ENCODE measurements around the gene CACNA1A.

The CACNA1A gene

DNA sequence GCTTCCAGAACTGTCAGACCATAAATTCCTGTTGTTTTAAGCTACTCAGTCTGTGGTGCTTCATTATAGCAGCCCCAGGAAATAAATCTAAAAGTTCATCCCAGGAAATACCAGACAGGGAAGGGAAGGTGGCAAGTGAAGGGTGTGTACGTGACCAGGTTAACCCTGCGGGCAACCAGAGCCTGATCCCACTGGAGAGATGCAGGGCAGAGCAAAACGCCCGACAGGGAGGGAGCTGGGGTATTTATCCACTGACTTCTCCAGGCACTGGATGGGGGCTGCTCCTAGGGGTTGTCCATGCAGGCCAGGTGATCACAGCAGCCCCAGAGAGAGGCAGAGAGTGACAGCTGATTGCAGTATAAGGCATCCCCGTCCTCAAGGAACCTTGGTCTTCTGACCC lies 150.9 kb downstream of the CACNA1A start:
- Histone ChIP-seq H3K4me1 (ENCODE audit: insufficient read depth, low read length) (no peaks in the 10 kb centered on the region), H3K27ac (ENCODE audit: low read length) (no peak overlapping the region), H3K9ac (ENCODE audit: low read depth, low read length) (no peak overlapping the region), H3K27me3 (ENCODE audit: insufficient read depth, low read length) (no peaks in the 10 kb centered on the region), H3K4me3 (ENCODE audit: low read length) (no peak overlapping the region), H3K36me3 (ENCODE audit: insufficient read depth, low read depth, low read length) (peaks cover 10% of the 10 kb centered on the region; the same call in 1 of the 2 replicates), H3K9me3 (ENCODE audit: insufficient read depth, low read depth, low read length) (peaks cover 2% of the 10 kb centered on the region)

DNA sequence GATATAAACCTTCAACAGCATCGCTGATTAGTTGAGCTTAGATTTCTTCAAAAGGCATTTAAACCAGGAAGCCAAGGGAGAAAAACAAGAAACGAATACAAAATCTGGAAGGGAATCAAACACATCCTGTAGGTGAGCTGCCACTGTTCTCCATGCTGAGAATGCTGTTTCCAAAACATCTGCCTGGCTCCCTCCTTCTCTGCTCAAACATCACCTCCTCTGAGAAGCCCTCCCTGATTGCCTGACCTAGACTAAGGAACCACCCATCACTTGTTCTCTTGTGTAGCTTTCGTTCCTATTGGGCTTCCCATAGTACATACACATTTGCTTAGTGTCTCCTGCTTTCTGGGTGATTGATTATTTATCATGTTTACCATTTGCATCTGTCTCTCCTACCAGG lies 152.7 kb downstream of the CACNA1A start:
- Histone ChIP-seq H3K9me3 (ENCODE audit: insufficient read depth, low read depth, low read length) (peaks cover 7% of the 10 kb centered on the region), H3K27me3 (ENCODE audit: insufficient read depth, low read length) (no peaks in the 10 kb centered on the region)

DNA sequence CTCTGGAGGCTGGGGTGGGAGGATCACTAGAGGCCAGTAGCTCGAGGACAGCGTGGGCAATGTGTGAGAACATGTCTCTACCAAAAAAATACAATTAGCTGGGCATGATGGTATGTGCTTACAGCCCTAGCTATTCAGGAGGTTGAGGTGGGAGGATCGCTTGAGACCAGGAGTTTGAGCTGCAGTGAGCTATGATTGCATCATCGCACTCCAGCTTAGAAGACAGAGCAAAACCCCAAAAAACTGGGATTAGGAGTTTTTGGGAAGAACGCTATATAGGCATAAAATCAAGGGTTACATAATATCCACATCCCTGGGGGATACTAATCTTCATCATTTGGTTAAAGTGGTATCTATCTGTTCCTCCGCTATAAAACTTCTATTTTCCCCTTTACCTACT lies 155.5 kb downstream of the CACNA1A start:
- Histone ChIP-seq H3K9me3 (ENCODE audit: insufficient read depth, low read depth, low read length) (peaks cover 7% of the 10 kb centered on the region), H3K27ac (ENCODE audit: low read length) (no peak overlapping the region), H3K4me1 (ENCODE audit: insufficient read depth, low read length) (no peaks in the 10 kb centered on the region), H3K9ac (ENCODE audit: low read depth, low read length) (no peak overlapping the region), H3K4me3 (ENCODE audit: low read length) (no peak overlapping the region), H3K36me3 (ENCODE audit: insufficient read depth, low read depth, low read length) (peaks cover 5% of the 10 kb centered on the region; the same call in 1 of the 2 replicates), H3K27me3 (ENCODE audit: insufficient read depth, low read length) (no peaks in the 10 kb centered on the region)

More for the DNA sequence above, 152.7 kb downstream of the CACNA1A start:
- H3K4me3 ChIP-seq (ENCODE audit: low read length) = no peak overlapping the region
- no peaks in the 10 kb centered on the region for H3K4me1 ChIP-seq (ENCODE audit: insufficient read depth, low read length)
- no peak overlapping the region for H3K27ac ChIP-seq (ENCODE audit: low read length)
- H3K36me3 ChIP-seq (ENCODE audit: insufficient read depth, low read depth, low read length) = peaks cover 10% of the 10 kb centered on the region; the same call in 1 of the 2 replicates
- no peak overlapping the region for H3K9ac ChIP-seq (ENCODE audit: low read depth, low read length)

DNA sequence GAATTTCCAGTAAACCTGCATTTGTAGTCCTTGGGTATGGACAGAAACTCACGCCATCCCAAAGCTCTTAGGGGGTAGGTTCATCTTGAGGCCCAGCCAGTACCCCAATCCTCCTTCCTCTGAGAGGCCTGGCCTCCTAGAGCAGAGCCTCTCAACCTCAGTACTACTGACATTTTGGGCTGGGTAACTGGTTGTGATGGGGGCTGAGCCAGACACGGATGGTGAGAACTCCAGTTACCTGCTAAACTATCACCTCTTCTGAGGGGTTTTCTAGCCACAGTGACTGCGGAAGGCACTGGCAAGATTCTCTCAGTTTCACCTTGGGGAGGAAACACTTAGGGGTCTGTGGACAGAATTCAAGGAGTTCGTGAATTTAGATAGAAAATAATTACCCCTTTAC lies 156.2 kb downstream of the CACNA1A start:
- no peak overlapping the region for H3K27ac ChIP-seq (ENCODE audit: low read length)
- H3K4me3 ChIP-seq (ENCODE audit: low read length) = no peak overlapping the region
- H3K27me3 ChIP-seq (ENCODE audit: insufficient read depth, low read length) = no peaks in the 10 kb centered on the region
- H3K9ac ChIP-seq (ENCODE audit: low read depth, low read length) = no peak overlapping the region
- peaks cover 7% of the 10 kb centered on the region for H3K9me3 ChIP-seq (ENCODE audit: insufficient read depth, low read depth, low read length)
- H3K4me1 ChIP-seq (ENCODE audit: insufficient read depth, low read length) = no peaks in the 10 kb centered on the region
- H3K36me3 ChIP-seq (ENCODE audit: insufficient read depth, low read depth, low read length) = peaks cover 5% of the 10 kb centered on the region; the same call in 1 of the 2 replicates

DNA sequence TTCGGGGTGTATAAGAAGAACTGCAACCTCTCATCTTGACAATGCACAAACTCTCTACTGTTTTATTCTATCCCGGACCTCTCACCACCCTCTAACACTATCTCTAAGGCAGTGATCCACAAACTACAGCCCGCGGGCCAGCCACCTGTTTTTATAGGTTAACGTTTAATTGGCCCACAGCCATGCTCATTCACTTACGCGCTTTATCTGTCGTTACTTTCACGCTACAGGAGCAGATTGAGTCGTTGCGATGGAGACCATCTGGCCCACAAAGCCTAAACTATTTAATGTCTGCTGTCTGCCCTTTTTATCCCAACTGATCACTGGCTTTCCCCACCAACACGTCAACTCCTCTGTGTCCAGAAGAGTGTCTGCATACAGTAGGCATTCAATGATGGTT lies 158.9 kb downstream of the CACNA1A start:
- H3K27ac ChIP-seq (ENCODE audit: low read length) = no peak overlapping the region
- H3K36me3 ChIP-seq (ENCODE audit: insufficient read depth, low read depth, low read length) = peaks cover 5% of the 10 kb centered on the region; the same call in 1 of the 2 replicates
- peaks cover 7% of the 10 kb centered on the region for H3K9me3 ChIP-seq (ENCODE audit: insufficient read depth, low read depth, low read length)
- H3K27me3 ChIP-seq (ENCODE audit: insufficient read depth, low read length) = no peaks in the 10 kb centered on the region
- no peak overlapping the region for H3K9ac ChIP-seq (ENCODE audit: low read depth, low read length)
- H3K4me3 ChIP-seq (ENCODE audit: low read length) = no peak overlapping the region
- H3K4me1 ChIP-seq (ENCODE audit: insufficient read depth, low read length) = no peaks in the 10 kb centered on the region

DNA sequence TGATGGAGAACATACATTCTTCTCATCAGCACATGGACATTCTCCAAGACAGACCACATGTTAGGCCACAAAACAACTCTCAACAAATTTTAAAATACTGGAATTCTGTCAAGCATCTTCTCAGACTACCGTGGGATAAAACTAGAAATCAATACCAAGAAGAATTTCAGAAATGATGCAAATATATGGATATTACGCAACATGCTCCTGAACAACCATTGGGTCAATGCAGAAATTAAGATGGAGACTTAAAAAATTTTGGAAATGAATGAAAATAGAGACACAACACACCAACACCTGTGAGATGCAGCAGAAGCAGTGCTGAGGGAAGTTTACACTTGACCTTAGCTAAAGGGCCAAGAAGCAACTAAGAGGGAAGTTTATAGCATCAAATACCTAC lies 162.8 kb downstream of the CACNA1A start:
- no peaks in the 10 kb centered on the region; the same call in 1 of the 2 replicates for H3K4me1 ChIP-seq (ENCODE audit: insufficient read depth, low read length)
- no peak overlapping the region for H3K4me3 ChIP-seq (ENCODE audit: low read length)
- H3K9ac ChIP-seq (ENCODE audit: low read depth, low read length) = no peak overlapping the region
- H3K27me3 ChIP-seq (ENCODE audit: insufficient read depth, low read length) = no peaks in the 10 kb centered on the region
- no peak overlapping the region for H3K27ac ChIP-seq (ENCODE audit: low read length)
- H3K9me3 ChIP-seq (ENCODE audit: insufficient read depth, low read depth, low read length) = no peaks in the 10 kb centered on the region
- H3K36me3 ChIP-seq (ENCODE audit: insufficient read depth, low read depth, low read length) = no peaks in the 10 kb centered on the region

DNA sequence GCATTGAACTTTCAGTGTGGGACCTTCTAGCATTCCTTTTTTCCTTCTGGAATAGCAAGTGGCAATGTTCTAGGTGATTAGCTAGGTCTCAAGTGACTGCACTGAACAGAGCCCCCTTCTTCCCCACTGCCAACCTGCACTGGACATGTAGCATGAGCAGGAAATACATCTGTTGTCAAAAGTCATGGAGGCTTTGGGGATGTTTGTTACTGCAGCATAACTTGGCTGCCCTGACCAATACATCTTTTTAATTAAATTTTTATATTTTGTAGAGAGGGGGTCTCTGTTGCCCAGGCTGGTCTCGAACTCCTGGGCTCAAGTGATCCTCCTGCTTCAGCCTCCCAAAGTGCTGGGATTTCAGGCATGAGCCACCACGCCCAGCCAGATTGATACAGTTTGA lies 163.6 kb downstream of the CACNA1A start:
- no peaks in the 10 kb centered on the region; the same call in 1 of the 2 replicates for H3K4me1 ChIP-seq (ENCODE audit: insufficient read depth, low read length)
- no peak overlapping the region for H3K9ac ChIP-seq (ENCODE audit: low read depth, low read length)
- no peaks in the 10 kb centered on the region for H3K36me3 ChIP-seq (ENCODE audit: insufficient read depth, low read depth, low read length)
- no peaks in the 10 kb centered on the region for H3K27me3 ChIP-seq (ENCODE audit: insufficient read depth, low read length)
- H3K27ac ChIP-seq (ENCODE audit: low read length) = no peak overlapping the region
- H3K4me3 ChIP-seq (ENCODE audit: low read length) = no peak overlapping the region
- no peaks in the 10 kb centered on the region for H3K9me3 ChIP-seq (ENCODE audit: insufficient read depth, low read depth, low read length)

DNA sequence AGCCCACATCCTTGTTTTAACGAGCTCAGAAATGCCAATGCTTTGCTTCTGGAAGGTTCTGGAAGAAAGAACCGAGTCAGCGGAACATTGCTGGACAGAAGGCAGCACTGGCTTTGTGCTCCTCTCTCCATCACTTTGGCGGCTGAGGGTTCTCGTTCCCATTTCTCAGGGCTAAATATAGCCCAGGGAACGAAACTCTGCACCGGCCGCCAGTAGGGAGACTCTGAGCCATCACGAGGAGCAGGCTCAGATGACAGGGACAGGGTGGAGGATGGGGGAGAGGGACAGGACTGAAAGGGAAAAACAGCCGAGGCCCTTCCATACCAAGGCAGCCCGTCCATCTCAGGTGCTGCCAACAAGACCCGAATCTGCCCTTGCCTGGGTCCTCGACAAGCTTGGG lies 166.4 kb downstream of the CACNA1A start:
- Histone ChIP-seq H3K9me3 (ENCODE audit: insufficient read depth, low read depth, low read length) (no peaks in the 10 kb centered on the region), H3K36me3 (ENCODE audit: insufficient read depth, low read depth, low read length) (no peaks in the 10 kb centered on the region), H3K27me3 (ENCODE audit: insufficient read depth, low read length) (no peaks in the 10 kb centered on the region), H3K27ac (ENCODE audit: low read length) (no peak overlapping the region), H3K9ac (ENCODE audit: low read depth, low read length) (no peak overlapping the region), H3K4me1 (ENCODE audit: insufficient read depth, low read length) (no peaks in the 10 kb centered on the region; the same call in 1 of the 2 replicates), H3K4me3 (ENCODE audit: low read length) (no peak overlapping the region)

DNA sequence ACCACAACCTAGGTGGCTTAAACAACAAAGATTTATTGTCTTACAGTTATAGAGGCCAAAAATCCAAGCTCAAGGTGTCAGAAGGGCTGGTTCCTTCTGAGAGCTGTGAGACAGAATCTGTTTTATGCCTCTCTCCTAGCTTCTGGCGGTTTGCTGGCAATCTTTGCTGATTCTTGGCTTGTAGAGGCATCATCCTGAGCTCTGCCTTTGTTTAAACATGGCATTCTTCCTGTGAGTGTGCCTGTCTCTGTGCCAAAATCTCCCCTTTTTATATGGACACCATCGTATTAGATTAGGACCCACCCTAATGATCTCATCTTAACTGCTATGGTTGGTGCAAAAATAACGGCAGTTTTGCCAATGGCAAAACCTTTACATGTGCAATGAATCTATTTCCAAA lies 169.1 kb downstream of the CACNA1A start:
- H3K4me3 ChIP-seq (ENCODE audit: low read length) = no peak overlapping the region
- H3K27ac ChIP-seq (ENCODE audit: low read length) = no peak overlapping the region
- H3K36me3 ChIP-seq (ENCODE audit: insufficient read depth, low read depth, low read length) = peaks cover 8% of the 10 kb centered on the region; the same call in 1 of the 2 replicates
- H3K4me1 ChIP-seq (ENCODE audit: insufficient read depth, low read length) = no peaks in the 10 kb centered on the region; the same call in 1 of the 2 replicates
- no peaks in the 10 kb centered on the region for H3K27me3 ChIP-seq (ENCODE audit: insufficient read depth, low read length)
- H3K9ac ChIP-seq (ENCODE audit: low read depth, low read length) = no peak overlapping the region
- no peaks in the 10 kb centered on the region for H3K9me3 ChIP-seq (ENCODE audit: insufficient read depth, low read depth, low read length)

DNA sequence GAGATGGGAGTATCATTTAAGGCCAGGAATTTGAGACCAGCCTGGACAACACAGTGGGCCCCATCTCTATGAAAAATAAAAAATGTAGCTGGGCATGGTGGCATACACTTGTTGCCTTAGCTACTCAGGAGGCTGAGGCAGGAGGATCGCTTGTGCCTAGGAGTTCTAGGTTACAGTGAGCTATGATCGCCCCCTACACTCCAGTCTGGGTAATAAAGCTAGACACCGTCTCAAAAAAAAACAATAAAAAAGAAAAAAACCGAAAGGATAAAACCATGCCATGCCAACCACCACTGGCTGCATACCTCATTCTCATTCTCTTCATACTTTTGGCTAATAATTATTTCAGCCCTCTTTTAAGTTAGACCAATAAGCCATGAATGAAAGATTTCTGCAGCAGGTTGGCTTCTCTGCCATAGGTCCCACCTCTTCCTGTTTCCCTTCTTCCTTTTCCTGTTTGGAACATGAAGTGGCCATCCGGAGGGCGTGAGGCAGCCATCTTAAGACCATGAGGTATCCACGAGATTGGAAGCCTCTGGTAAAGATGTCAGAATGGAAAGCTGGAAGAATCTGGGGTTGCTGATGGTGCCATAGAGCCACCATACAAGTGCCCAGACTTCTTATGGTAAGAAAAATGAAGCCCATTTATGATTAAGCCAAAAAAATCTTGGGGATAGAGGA lies 171.3 kb downstream of the CACNA1A start:
- H3K36me3 ChIP-seq (ENCODE audit: insufficient read depth, low read depth, low read length) = peaks cover 8% of the 10 kb centered on the region; the same call in 1 of the 2 replicates
- H3K9me3 ChIP-seq (ENCODE audit: insufficient read depth, low read depth, low read length) = no peaks in the 10 kb centered on the region
- H3K27ac ChIP-seq (ENCODE audit: low read length) = no peak overlapping the region
- no peak overlapping the region for H3K4me3 ChIP-seq (ENCODE audit: low read length)
- no peaks in the 10 kb centered on the region for H3K27me3 ChIP-seq (ENCODE audit: insufficient read depth, low read length)
- H3K4me1 ChIP-seq (ENCODE audit: insufficient read depth, low read length) = no peaks in the 10 kb centered on the region; the same call in 1 of the 2 replicates
- H3K9ac ChIP-seq (ENCODE audit: low read depth, low read length) = no peak overlapping the region

DNA sequence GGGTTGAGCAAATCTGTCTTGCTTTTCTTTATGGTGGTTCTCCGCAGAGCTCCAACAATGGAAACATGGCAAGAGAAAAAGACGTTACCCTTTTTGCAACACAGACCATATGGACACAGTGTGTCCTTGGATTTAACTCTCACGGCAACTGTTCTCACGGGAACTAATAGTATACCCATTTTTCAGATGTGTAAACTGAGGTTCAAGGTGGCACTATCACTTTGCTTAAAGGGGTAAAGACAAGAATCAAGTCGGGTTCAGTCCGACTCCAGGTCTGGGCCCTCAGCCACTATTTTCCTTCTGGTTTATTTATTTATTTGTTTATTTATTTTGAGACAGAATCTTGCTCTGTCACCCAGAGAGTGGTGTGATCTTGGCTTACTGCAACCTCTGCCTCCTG lies 176.0 kb downstream of the CACNA1A start:
- Histone ChIP-seq H3K27ac (ENCODE audit: low read length) (no peak overlapping the region), H3K27me3 (ENCODE audit: insufficient read depth, low read length) (no peaks in the 10 kb centered on the region), H3K4me1 (ENCODE audit: insufficient read depth, low read length) (no peaks in the 10 kb centered on the region), H3K4me3 (ENCODE audit: low read length) (no peak overlapping the region), H3K9ac (ENCODE audit: low read depth, low read length) (no peak overlapping the region), H3K36me3 (ENCODE audit: insufficient read depth, low read depth, low read length) (peaks cover 8% of the 10 kb centered on the region; the same call in 1 of the 2 replicates), H3K9me3 (ENCODE audit: insufficient read depth, low read depth, low read length) (no peaks in the 10 kb centered on the region)

DNA sequence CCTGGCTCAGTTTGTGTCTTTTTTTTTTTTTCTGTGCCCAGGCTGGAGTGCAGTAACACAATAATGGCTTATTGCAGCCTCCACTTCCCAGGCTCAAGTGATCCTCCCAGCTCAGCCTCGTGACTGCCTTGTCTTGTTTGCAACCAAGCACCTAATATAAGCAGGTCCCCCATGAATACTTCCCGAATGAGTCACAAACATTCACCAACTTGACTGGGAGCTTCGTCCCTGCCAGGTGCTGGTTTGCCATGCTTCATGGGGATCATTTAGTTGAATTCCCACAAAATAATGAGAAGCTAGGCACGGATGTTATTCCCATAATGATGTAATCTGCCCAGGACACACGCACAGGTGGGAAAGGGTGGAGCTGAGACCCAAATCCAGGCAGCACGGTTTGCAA lies 176.5 kb downstream of the CACNA1A start:
- Histone ChIP-seq H3K9ac (ENCODE audit: low read depth, low read length) (no peak overlapping the region), H3K4me3 (ENCODE audit: low read length) (no peak overlapping the region), H3K9me3 (ENCODE audit: insufficient read depth, low read depth, low read length) (no peaks in the 10 kb centered on the region), H3K36me3 (ENCODE audit: insufficient read depth, low read depth, low read length) (peaks cover 8% of the 10 kb centered on the region; the same call in 1 of the 2 replicates), H3K27ac (ENCODE audit: low read length) (no peak overlapping the region), H3K27me3 (ENCODE audit: insufficient read depth, low read length) (no peaks in the 10 kb centered on the region), H3K4me1 (ENCODE audit: insufficient read depth, low read length) (no peaks in the 10 kb centered on the region)
